HepG2 (cell line): ENCODE measurements around the gene SYT7. TPM values are rescaled to one million over a fixed set of nuclear protein-coding genes. Genes with fewer than 3 reads are reported as not detected.

ENCODE experiments used
- ATAC-seq: fragments of 200-7000 bp; cut with Tn5 transposase; 3 replicates; pipeline ENCODE4 v1.9.1; 2020; ENCODE audit warnings: mild to moderate bottlenecking, moderate library complexity
- BruUV-seq: library from RNA; stranded (reverse); fragments of 400-500 nt; replicated peaks from 2 replicates; lab custom pipeline; 2021; lab: Mats Ljungman, UMichigan
- CTCF ChIA-PET: fragments of 300-600 bp; formaldehyde crosslinking; extraction: SDS; loops from one replicate; lab custom pipeline; 2021; ENCODE audit warnings: low total read pairs, inconsistent platforms, low intra/inter-chr PET ratio; lab: Yijun Ruan, JAX
- POLR2A ChIA-PET: fragments of 350-600 bp; sonication (Branson Sonifier 250); formaldehyde crosslinking; loops from one replicate; lab custom pipeline; 2020; ENCODE audit warnings: antibody characterized with exemption, inconsistent platforms; lab: Yijun Ruan, JAX
- DNase-seq: peaks from one replicate; pipeline ENCODE4 v3.0.0-alpha.2; 2015; ENCODE audit warnings: low spot score
- FAIRE-seq: peaks from 3 replicates; lab custom pipeline; 2011; peaks lifted over from hg19 to GRCh38; lab: Jason Lieb, UNC
- H2AFZ ChIP-seq: one replicate; pipeline ENCODE4 v1.6.1; 2011; ENCODE audit warnings: low read length, inconsistent platforms
- H3K27ac ChIP-seq: fragments of 300-600 bp; 3 replicates; pipeline ENCODE4 v1.8.0; 2011; ENCODE audit warnings: mixed run types, mild to moderate bottlenecking, mixed read lengths, low read length, inconsistent platforms; ENCODE audit not compliant: insufficient read depth; ENCODE audit errors: extremely low read length
- H3K27me3 ChIP-seq, 2 experiments: fragments of 200-600 bp in 1 of 2; 2 replicates in 1 of 2; 3 replicates in 1 of 2; pipeline versions ENCODE4 v1.6.0 to v1.8.0; 2011; ENCODE audit warnings: low read length in 2 of 2, mild to moderate bottlenecking in 2 of 2, moderate library complexity in 2 of 2, inconsistent platforms in 1 of 2; ENCODE audit not compliant: insufficient read depth in 2 of 2, control insufficient read depth in 1 of 2
- H3K36me3 ChIP-seq, 2 experiments: fragments of 200-600 bp in 1 of 2; replicated peaks in 1 of 2; 2 replicates in 1 of 2; 3 replicates in 1 of 2; pipeline versions ENCODE4 v1.5.1 to v1.8.0; 2011; ENCODE audit warnings: low read length in 2 of 2, inconsistent platforms in 1 of 2; ENCODE audit not compliant: insufficient read depth in 2 of 2, control insufficient read depth in 1 of 2
- H3K4me1 ChIP-seq: 2 replicates; pipeline ENCODE4 v1.5.1; 2012; ENCODE audit warnings: low read length, inconsistent platforms; ENCODE audit not compliant: insufficient read depth
- H3K4me2 ChIP-seq: 2 replicates; pipeline ENCODE4 v1.6.0; 2011; ENCODE audit warnings: low read depth, low read length, inconsistent platforms
- H3K4me3 ChIP-seq, 3 experiments: fragments of 200-600 bp in 1 of 3; sonication (generic), shearing (Covaris generic) in 1 of 3; replicated peaks in 1 of 3; 2 replicates each; pipeline ENCODE4 v1.5.1; 2011 to 2016; ENCODE audit warnings: low read length in 3 of 3, inconsistent platforms in 2 of 3, low read depth in 2 of 3, mild to moderate bottlenecking in 2 of 3, control low read depth in 1 of 3, mixed read lengths in 1 of 3; ENCODE audit not compliant: insufficient read depth in 1 of 3
- H3K79me2 ChIP-seq: one replicate; pipeline ENCODE4 v1.6.1; 2011; ENCODE audit warnings: low read length, inconsistent platforms; ENCODE audit not compliant: insufficient read depth
- H3K9ac ChIP-seq: 2 replicates; pipeline ENCODE4 v1.6.0; 2011; ENCODE audit warnings: mild to moderate bottlenecking, low read depth, low read length, inconsistent platforms; ENCODE audit not compliant: insufficient read depth
- H3K9me3 ChIP-seq: 2 replicates; pipeline ENCODE4 v1.5.1; 2012; ENCODE audit warnings: mild to moderate bottlenecking, low read length
- H4K20me1 ChIP-seq: 2 replicates; pipeline ENCODE4 v1.6.0; 2011; ENCODE audit warnings: inconsistent platforms, mild to moderate bottlenecking, low read length, moderate library complexity; ENCODE audit not compliant: insufficient read depth
- ATF3 ChIP-seq: sonication (generic); formaldehyde crosslinking; IDR thresholded peaks from 2 replicates; pipeline ENCODE4 v1.4.0; 2020; ENCODE audit warnings: missing genetic modification reagents
- EHMT2 ChIP-seq: fragments of 200-600 bp; sonication (generic); IDR thresholded peaks from 2 replicates; pipeline ENCODE4 v1.7.0; 2017; ENCODE audit warnings: antibody characterized with exemption, low read depth, low read length, borderline replicate concordance
- FOXA1 ChIP-seq, 2 experiments: fragments of 450-650 bp in 1 of 2; sonication (generic) in 1 of 2; formaldehyde crosslinking in 1 of 2; IDR thresholded peaks; 2 replicates each; pipeline versions ENCODE4 v1.4.0 to v1.6.1; 2016 to 2020; ENCODE audit warnings: missing genetic modification reagents in 1 of 2
- GTF2F1 ChIP-seq: fragments of 150-350 bp; IDR thresholded peaks from 2 replicates; pipeline ENCODE4 v1.6.1; 2014; ENCODE audit warnings: low read length
- HNF4G ChIP-seq, 2 experiments: sonication (generic) in 1 of 2; formaldehyde crosslinking in 1 of 2; IDR thresholded peaks; 2 replicates each; pipeline versions ENCODE4 v1.4.0 to v1.6.1; 2011 to 2020; ENCODE audit warnings: borderline replicate concordance in 2 of 2, low read depth in 2 of 2, mild to moderate bottlenecking in 2 of 2, low read length in 1 of 2, missing genetic modification reagents in 1 of 2, moderate library complexity in 1 of 2
- MED1 ChIP-seq: sonication (generic); formaldehyde crosslinking; IDR thresholded peaks from 2 replicates; pipeline ENCODE4 v1.4.0; 2020; ENCODE audit warnings: missing genetic modification reagents
- POLR2G ChIP-seq: fragments of 200-400 bp; formaldehyde crosslinking; IDR thresholded peaks from 2 replicates; pipeline ENCODE4 v1.6.1; 2018; ENCODE audit warnings: mild to moderate bottlenecking, low read depth, low read length, moderate library complexity
- SAP130 ChIP-seq: IDR thresholded peaks from 2 replicates; pipeline ENCODE4 v1.6.1; 2016; ENCODE audit warnings: low read depth
- SKI ChIP-seq: fragments of 450-650 bp; IDR thresholded peaks from one replicate; pipeline ENCODE4 v1.6.1; 2018; ENCODE audit warnings: mild to moderate bottlenecking; ENCODE audit not compliant: partially characterized antibody
- STAT5B ChIP-seq: sonication (generic); formaldehyde crosslinking; IDR thresholded peaks from 2 replicates; pipeline ENCODE4 v1.4.0; 2020; ENCODE audit warnings: missing genetic modification reagents
- ZC3H4 ChIP-seq: sonication (generic); formaldehyde crosslinking; IDR thresholded peaks from 2 replicates; pipeline ENCODE4 v1.4.0; 2020; ENCODE audit warnings: missing genetic modification reagents, borderline replicate concordance
- ZKSCAN1 ChIP-seq: fragments of 150-350 bp; IDR thresholded peaks from 2 replicates; pipeline ENCODE4 v1.6.1; 2014; ENCODE audit warnings: low read length
- ZNF281 ChIP-seq: sonication (generic); formaldehyde crosslinking; IDR thresholded peaks from 2 replicates; pipeline ENCODE4 v1.4.0; 2020; ENCODE audit warnings: missing genetic modification reagents, borderline replicate concordance
- ZNF572 ChIP-seq: sonication (generic); formaldehyde crosslinking; IDR thresholded peaks from 2 replicates; pipeline ENCODE4 v1.5.1; 2020; ENCODE audit warnings: mild to moderate bottlenecking, missing genetic modification reagents
- ZNF615 ChIP-seq: sonication (generic); formaldehyde crosslinking; IDR thresholded peaks from 2 replicates; pipeline ENCODE4 v1.5.0; 2020; ENCODE audit warnings: mild to moderate bottlenecking, missing genetic modification reagents, borderline replicate concordance
- ZNF644 ChIP-seq: IDR thresholded peaks from 2 replicates; pipeline ENCODE4 v1.6.1; 2016; ENCODE audit warnings: low read depth
- ZNF746 ChIP-seq: sonication (generic); formaldehyde crosslinking; IDR thresholded peaks from 2 replicates; pipeline ENCODE4 v1.8.0; 2022; ENCODE audit warnings: mild to moderate bottlenecking, missing genetic modification reagents
- ZSCAN5A ChIP-seq: sonication (generic); formaldehyde crosslinking; IDR thresholded peaks from 2 replicates; pipeline ENCODE4 v1.8.0; 2022; ENCODE audit warnings: mild to moderate bottlenecking, missing genetic modification reagents, borderline replicate concordance
- WGBS: methylation state at CpG from one replicate; pipeline ENCODE4 v1.1.6; 2017; ENCODE audit warnings: low lambda C conversion rate; 5-methylcytosine and 5-hydroxymethylcytosine counted together
- in situ Hi-C: cut with HindIII; loops from 2 replicates; pipeline ENCODE4 v1.10.0; 2017; ENCODE audit warnings: low pct_unique_long_range_greater_than_20kb; ENCODE audit not compliant: extremely low pct_ligation_motif_present
- intact Hi-C: fragments of 100-400 bp; cut with micrococcal nuclease; formaldehyde crosslinking; loops from one replicate; pipeline ENCODE4 v1.10.0; 2022; ENCODE audit not compliant: unreplicated experiment
- polyA plus RNA-seq, 8 experiments: library from polyadenylated mRNA; depleted of rRNA in 3 of 8; stranded (reverse) in 7 of 8; unstranded in 1 of 8; fragments of >200 nt; fragmentation: Illumina TruSeq in 4 of 8; extraction: Trizol in 4 of 8; gene quantifications; 2 replicates each; pipeline versions ENCODE4 v1.2.1 to v1.2.3, GENCODE V29; 2011 to 2016; ENCODE audit warnings: low read depth in 4 of 8, missing spikeins in 1 of 8, mixed read lengths in 1 of 8; ENCODE audit not compliant: insufficient read depth in 1 of 8
- total RNA-seq, 5 experiments: library from RNA; depleted of rRNA; stranded (reverse); fragments of >200 nt; fragmentation: Illumina TruSeq; extraction: Trizol; gene quantifications; 2 replicates each; pipeline ENCODE4 v1.2.3, GENCODE V29; 2016; ENCODE audit warnings: low read depth in 1 of 5
- TF ChIP-seq, protein P1 (sequence below): sonication (generic); formaldehyde crosslinking; conservative IDR thresholded peaks from 2 replicates; pipeline ENCODE4 v1.4.0; 2020; ENCODE audit warnings: missing genetic modification reagents

Gene SYT7
- total and polyA plus RNA-seq, 2 of the 13 experiments (the other 11 are each of a cell fraction or from before 2014, with no cell fraction given): 1.4 to 4.4 TPM

DNA sequence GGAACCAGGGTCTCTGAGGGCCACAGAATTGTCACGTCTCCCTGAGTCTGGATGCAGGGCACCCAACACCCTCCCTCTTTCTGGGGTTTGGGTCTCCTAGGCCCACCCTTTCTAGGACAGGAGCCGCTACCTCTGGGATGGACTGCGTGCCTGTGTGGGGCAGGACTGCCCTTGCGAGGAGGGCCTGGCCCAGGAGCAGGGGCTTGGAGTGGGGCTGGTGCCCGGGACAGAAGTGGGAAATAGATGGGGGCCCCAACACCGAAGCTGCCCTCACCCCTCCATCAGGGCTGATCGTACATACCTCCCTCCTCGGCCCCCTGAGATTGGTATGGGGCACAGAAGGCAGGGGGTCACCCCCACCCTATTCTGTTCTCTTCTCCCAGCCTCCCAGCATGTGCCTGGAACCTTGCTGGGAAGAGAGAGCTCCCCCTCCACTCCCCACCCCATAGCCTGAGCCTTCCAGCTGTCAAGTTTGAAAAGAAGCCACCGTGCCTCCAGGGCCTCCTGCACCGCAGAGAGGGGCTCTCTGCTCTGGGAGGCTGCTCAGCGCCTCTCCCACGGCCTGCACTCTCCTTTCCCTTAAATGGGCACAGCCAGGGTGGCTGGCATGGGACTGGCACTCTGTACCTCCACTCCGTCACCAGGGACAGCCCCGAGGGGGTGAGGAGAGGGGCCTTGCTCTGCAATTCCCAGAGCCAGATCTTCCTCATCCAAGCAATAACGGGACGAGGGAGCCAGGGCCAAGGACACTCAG, 70.5 kb downstream of the SYT7 start:
- no peak overlapping the region for H3K9ac ChIP-seq
- POLR2A ChIA-PET: no interaction called here
- WGBS: 24% methylated on average over 2 of the region's 16 CpGs
- H3K79me2 ChIP-seq: no peaks in the 10 kb centered on the region
- H3K27ac ChIP-seq: no peak overlapping the region
- H3K4me1 ChIP-seq: peaks cover 17% of the 10 kb centered on the region
- H3K9me3 ChIP-seq: no peaks in the 10 kb centered on the region
- no peaks in the 10 kb centered on the region for H4K20me1 ChIP-seq
- no peak overlapping the region for H3K4me2 ChIP-seq
- CTCF ChIA-PET: no interaction called here
- ATAC-seq: no peak
- in situ Hi-C loops: no loop called here
- DNase-seq: no peak
- BruUV-seq: no TSS peak
- intact Hi-C loops: no loop called here
- no peak overlapping the region for H2AFZ ChIP-seq
- FAIRE-seq: no peak
- no peak overlapping the region for H3K4me3 ChIP-seq
- TF ChIP-seq ZNF572 (CRISPR knock-in tag) (no peak), ZKSCAN1 (no peak), ZNF746 (CRISPR knock-in tag) (no peak), ZC3H4 (CRISPR knock-in tag) (no peak), ZNF281 (CRISPR knock-in tag) (no peak), POLR2G (no peak), MED1 (CRISPR knock-in tag) (no peak), STAT5B (CRISPR knock-in tag) (no peak), ZNF644 (CRISPR knock-in tag) (no peak), ZSCAN5A (CRISPR knock-in tag) (no peak), ATF3 (CRISPR knock-in tag) (no peak), ZNF615 (no peak), GTF2F1 (no peak), EHMT2 (no peak), SKI (no peak), HNF4G (IDR thresholded peaks at IDR 0.05; ENCODE audit: borderline replicate concordance, low read depth, low read length) (no peak), HNF4G (CRISPR knock-in tag; IDR thresholded peaks at IDR 0.05; ENCODE audit: borderline replicate concordance, low read depth) (no peak), FOXA1 (IDR thresholded peaks at IDR 0.05) (no peak), FOXA1 (CRISPR knock-in tag; IDR thresholded peaks at IDR 0.05) (no peak), SAP130 (CRISPR knock-in tag) (no peak)
- TF ChIP-seq, protein P1, sequence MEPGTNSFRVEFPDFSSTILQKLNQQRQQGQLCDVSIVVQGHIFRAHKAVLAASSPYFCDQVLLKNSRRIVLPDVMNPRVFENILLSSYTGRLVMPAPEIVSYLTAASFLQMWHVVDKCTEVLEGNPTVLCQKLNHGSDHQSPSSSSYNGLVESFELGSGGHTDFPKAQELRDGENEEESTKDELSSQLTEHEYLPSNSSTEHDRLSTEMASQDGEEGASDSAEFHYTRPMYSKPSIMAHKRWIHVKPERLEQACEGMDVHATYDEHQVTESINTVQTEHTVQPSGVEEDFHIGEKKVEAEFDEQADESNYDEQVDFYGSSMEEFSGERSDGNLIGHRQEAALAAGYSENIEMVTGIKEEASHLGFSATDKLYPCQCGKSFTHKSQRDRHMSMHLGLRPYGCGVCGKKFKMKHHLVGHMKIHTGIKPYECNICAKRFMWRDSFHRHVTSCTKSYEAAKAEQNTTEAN (CRISPR knock-in tag): no peak
- H3K27me3 ChIP-seq: peaks cover 17 to 57% of the 10 kb centered on the region in 2 experiments
- no peaks in the 10 kb centered on the region for H3K36me3 ChIP-seq
